HuH-7.5 (cell line): Measurements from ENCODE around the gene PHF12.
"Not testable (repeated sequence)": the region's sequence is repeated elsewhere in the genome, so short reads cannot be mapped to it uniquely, and the experiment has no call there.

ENCODE experiments used
- DNase-seq: peaks from one replicate; pipeline ENCODE4 v3.0.0; 2011; ENCODE audit warnings: low spot score

PHF12 gene

DNA sequence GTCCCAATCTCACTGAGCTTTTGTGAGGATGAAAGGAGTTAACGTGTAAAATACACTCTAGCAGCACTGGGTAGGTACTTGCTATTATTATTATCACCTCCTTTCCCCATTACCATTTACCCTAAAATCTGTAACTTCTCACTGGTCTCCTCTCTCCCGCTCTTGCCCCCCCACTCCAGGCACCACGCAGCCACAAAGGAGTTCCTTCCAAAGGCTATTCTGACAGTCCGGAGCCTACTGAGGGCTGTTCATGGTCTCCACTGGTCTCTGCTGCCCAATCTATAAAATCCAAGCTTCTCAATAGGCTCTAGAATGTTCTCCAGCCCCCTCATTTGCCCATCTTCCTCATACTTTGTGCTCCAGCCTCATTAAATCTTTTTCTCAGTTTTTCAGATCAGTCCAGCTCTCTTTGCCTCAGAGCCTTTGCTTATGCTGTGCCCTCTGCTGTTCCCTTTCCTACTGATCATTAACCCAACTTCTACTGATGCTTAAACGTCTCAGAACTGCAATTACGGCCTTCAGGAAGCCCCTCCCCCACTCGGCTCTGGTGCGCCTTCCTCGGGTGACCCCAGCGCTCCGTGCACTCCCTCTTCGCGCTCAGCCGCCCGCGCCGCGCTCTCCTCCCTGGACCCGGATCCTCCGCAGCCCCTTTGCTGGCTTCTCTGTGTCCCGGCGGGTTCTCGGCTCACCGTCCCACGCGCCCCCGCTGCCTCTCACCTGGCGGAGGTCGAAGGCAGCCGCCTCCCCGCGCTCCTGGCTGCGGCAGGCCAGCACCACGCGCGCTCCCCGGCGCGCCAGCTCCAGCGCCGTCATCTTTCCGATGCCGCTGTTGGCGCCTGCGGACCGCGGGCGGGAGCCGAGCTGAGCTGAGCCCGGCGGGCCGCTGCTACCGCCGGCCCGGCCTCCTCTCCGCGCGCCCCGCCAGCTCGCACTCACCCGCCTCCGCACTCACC is 49.2 kb downstream of the PHF12 start:
- DNase-seq = peak; percentile 84

DNA sequence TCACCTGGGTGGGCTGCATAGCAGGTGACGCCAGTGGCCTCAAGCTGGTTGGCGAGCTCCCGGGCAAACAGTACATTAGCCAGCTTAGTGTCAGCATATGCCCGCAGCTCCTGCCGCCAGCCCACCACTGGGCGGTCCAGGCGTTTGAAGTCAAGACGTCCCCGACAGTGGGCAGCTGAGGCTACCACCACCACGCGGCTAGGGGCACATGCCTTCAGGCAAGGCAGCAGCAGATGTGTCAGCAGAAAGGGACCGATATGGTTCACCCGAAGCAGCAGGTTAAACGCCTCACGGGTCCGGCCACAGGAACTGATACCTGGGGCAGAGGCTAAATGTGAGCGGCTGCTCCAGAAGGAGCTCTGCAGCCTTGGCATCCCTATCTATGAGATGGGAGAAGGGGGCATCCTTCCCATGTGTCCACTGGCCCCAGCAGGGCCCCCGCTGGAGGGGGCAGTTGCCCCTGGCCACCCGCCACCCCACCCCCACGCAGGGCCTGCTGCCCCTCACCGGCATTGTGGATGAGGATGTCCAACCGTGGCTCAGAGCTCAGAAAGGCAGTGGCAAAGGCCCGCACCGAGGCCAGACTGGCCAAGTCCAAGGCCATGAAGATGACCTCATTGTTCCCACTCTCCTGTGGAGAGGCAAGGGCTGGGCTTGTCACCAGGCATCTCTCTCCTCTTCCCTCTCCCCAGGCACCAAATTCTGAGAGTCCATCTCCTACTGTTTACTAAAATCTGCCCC is 50.2 kb downstream of the PHF12 start:
- DNase-seq = no peak

DNA sequence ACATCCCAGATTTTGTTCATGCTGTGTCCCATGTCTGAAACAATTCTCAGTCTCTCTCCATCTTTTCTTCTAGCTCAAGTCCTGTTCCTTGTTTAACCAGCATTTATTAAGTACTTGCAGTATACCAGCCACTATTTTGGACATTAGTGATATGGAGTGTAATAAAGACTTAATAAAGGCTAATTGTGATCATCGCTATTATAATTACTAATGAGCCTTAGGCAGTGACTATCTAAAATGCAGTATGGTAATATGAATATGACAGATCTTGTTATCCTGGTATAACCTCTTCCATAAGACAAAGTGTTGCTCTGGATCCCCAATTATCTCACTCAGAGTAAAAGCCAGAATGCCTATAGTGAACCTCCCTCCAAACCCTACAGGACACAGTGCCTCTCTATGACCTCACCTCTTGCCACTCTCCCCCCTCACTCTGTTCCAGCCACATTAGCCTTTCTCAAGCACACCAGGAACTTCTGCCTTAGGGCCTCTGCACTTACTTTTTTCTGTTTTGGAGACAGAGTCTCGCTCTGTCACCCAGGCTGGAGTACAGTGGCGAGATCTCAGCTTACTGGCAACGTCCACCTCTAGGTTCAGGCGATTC is 52.0 kb downstream of the PHF12 start:
- no peak for DNase-seq

DNA sequence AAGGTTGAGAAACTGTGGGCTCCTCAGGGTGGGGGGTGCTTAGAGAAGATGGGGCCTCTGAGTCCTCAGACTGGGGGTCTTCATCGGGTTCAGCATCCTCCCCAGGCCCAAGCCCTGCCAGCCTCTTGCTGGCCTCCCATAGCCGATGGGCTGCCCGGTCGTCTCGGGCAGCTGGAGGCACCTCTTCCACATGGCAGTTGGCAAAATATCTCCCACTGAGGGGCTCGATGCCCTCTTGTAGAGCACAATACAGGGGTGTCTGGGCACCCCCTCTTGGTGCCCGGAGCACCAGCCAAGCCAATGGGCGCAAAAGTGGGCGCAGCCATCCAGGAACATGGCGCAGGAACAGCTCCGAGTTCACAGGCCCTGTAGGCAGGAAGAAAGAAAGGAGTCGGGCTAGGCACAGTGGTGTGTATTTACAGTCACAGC is 52.8 kb downstream of the PHF12 start:
- DNase-seq = no peak

DNA sequence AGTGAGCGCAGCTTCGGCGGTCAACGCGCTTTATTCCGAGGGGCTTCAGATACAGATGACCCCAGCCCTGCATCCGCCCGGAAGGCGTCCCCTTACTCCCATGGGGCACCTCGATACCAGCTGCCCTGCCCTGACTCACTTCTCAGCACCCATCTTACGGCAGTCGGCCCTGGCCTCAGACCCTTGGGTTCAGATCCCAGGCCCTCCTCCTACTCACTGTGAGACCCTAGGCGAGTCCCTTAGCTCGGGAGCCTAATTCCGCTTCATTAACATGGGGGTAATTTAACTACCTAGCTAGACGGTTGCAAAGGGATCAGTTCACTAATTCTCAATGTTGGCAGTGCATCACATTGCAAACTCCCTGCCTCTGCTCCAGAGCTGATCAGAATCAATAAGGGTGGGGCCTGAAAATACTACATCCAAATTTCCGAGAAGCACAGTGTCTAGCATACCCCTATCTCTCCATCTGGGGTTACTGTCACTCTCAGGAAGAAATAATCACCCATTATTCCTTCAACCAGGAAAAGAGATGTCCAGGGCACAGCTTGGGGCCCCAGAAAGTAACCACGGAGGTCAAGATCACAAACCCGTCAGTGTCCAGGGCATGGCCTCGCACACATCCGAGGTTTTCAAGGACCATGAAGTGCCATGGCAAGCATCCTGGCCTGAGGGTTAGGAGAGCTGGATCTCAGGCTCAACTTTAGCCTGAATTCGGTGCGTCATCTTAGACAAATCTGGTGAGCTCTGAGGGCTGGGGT is 53.4 kb downstream of the PHF12 start:
- no peak for DNase-seq

DNA sequence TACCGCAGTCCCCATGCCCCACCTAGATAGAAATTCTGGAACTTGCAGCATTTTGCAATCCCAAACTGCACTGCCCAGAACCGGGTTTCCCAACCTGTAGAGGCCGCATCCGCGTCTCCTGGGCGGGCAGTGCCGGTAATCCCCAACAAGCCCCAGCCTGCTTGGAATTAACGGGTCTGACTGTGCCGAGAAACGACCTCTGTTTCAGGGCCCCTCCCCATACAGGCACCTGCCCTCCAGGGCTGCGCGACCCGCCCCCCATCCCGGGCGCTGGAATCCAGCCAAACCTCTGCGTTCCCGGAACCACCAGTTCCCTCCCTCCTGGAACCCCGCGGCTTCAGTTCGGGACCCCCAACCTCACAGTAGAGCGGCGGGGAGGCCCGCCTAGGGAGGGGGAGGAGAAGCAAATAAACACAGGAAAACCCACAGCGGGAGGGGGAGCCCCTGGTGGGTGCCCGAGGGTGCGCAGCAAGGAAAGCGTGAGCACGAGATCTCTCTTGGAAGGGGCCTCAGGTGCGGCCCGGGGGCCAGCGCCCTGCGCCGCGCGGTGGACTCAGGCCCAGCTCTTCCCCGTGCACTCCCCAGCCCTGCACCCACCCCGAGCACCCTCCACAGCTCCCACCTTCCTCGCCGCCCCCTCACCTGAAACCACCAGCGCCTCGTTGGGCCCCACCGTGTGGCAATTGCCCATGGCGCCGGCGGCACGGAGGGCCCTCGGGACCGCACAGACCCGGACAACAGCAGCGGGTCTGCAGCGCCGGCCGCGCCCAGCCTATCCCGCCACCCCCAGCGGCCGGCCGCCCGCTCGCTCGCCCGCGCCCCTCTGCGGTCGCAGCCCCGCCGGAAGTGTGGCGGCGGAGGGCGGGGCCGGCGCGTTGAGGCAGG is 54.2 kb downstream of the PHF12 start, which contains the start of gene FLOT2:
FLOT2 (minus strand) TSS at position 850 of the 885 bp plus-strand sequence; CDS start at position 691, 159 bp downstream.
- DNase-seq = peak; percentile 80

DNA sequence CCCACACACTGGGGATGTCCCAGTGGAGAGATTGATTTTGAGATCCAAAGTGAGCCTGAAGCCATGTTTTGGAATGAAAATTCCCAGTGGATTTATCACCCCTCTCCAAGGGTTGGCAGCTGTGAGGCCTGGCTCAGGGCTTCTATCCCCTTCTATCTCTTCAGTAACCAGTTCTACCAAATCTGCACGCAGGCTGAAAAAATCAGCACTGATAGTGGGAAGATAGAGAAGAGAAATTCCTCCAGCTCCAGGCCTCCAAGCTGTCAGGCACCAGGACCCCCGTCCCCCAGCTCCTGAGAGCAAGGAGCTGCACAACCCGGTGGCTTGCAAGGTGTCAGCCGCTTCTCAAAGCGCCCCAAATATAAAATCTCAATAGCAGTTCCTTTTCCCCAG is 54.8 kb downstream of the PHF12 start:
- DNase-seq = no peak

DNA sequence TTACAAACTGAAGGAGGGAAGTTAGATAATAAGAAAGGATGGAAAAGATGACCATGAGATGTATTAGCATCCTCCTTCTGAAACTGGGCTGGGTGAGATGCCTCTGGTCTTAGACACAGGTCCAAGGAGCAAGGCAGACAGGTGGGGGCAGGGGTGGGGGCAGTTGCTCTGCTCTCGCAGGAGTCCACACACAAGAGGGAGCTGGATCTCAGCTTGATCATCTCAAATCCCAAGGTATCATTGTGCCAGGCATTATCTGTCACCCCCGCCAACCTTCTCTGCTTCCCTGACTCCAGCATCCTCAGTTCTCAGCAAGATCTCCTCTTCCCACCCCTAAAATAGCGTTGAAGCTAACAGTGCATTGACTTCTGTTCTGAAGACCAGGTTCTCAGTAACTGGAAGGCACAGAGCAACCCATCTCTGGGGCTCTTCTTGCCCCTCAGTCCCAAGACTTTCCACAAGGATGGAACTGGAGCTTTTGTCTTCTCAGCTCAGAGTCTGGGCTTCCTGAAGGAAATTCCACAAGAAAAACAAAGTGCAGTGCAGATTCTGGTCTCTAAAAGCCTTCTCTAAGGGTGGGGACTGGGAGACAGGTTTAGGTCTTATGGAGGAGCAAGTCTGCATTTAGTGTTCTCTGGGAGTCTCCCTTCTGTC is 55.4 kb downstream of the PHF12 start:
- no peak for DNase-seq

DNA sequence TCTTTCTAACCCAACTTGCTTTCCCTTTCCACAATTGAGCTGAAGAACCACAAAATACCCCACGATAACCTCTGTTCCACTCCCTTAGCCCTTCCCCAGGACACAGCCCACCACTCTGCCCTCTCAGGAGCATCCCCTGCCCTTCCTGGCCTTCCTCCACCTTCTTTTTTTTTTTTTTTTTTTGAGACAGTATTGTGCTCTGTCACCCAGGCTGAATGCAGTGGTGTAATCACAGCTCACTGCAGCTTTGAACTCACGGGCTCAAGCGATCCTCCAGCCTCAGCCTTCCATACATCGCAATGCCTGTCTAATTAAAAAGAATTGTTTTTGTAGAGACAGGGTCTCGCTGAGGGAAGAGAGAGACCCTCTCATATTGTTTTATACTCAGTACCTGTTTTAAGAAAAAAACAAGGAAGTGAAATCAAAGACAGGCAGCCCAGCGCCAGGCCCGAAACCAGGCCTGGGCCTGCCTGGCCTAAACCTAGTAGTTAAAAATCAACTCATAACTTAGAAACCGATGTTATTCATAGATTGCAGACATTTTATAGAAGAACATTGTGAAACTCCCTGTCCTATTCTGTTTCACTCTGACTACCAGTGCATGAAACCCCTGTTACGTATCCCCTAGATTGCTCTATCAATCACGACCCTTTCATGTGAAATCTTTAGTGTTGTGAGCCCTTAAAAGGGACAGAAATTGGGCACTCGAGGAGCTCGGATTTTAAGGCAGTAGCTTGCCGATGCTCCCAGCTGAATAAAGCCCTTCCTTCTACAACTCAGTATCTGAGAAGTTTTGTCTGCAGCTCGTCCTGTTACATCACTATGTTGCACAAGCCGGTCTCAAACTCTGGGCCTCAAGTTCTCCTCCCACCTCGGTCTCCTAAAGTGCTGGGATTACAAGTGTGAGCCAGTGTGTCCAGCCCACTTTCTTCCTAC is 57.8 kb downstream of the PHF12 start:
- not testable (repeated sequence) for DNase-seq

DNA sequence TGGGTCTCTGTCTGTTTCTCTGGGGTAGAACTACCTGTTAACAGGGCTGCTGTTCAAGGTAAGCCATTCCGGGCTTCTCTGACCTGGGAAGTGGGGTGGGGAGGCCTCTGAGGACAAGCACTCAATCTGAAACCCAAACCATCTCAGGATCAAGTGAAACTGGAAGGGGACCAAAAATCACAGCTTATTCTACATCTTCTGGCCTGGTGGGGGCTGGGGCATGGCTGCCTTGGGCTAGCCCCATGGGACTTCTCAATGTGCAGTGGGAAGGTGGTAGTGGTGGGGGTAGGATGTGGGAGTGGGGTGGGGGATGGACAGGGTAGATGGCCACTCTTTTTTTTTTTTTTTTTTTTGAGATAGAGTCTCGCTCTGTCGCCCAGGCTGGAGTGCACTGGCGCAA is 59.3 kb downstream of the PHF12 start:
- no peak for DNase-seq

DNA sequence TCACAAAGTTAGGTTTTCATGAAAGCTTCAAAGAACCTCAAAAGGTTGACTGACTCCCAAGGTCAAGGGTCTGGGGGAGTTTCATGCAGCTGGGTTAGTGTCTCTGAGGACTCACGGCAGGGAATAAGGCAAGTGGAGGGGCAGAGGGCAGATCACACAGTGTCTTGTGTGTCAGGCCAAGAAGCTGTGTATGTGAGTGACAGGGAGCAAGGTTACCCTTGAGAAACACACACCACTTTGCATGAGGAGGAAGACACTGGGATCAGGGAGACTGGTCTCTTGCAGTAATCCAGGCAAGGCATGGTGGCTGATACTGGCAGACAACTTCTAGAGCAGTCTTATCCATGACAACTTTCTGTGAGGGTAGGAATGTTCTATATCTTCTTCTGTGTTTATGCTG is 60.1 kb downstream of the PHF12 start:
- no peak for DNase-seq

DNA sequence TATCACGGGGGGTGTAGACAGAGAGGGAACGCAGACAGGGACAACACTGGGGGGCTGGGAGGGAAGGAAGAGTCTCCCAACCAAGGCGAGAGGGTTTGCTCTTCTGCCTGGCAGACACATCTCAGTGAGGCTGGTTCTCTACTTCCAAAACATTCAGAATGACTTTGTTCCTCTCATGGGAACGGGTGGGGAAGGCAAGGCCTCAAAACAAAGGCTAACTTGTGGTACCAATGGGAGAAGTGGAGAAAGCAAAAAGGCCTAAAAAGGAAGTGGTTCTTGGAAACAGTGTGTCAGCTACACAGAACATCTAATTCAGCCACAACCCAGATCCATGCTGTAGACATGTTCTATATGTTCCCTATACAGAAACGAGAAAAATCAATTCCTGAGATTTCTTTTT is 61.3 kb downstream of the PHF12 start:
- no peak for DNase-seq

DNA sequence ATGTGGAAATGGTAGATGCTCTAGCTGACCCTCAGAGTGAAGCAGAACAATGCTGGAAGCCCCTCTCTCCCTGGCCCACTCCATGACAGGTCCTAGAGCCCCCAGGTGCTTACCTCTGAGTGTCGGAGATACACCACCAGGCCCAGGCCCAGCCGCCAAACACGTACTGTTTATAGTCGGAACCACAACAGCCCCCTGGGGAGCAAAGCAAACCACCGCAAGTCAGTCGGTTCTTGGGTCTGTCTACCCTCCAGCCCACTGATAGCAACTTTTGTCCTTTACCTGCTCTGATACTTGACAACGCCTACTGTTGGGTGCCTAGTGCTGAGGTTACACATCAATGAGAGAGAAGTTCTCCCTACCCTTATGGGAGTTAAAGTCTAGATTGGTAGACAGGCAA is 62.5 kb downstream of the PHF12 start:
- no peak for DNase-seq

DNA sequence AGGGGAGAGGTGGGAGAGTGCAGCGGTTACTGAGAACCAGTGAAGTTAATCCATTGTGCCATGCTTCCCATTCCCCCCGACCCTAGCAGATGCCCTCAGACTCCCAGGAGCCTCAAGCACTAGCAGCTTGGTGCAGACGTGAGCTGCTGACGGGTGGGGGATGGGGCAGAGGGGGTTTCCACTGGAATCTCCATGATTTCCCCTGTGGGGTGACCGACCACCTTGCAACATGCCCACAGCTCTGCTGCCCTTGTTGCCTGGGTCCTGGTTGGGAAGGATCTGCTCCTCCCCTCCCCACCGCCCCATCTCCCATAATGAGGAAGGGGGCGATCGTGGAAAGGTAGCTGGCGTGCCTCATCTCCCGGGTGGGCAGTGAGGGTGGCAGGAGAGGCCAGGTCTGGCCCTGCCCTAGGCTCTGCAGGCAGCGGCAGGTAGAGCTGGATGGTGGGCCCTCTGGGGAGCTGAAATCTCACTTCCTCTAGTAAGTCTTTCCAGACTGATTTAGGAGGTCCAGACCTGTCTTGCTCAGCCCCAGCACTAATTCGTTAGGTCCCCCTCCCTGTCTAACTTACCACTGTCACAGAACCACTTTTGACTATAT is 63.3 kb downstream of the PHF12 start:
- DNase-seq = no peak

DNA sequence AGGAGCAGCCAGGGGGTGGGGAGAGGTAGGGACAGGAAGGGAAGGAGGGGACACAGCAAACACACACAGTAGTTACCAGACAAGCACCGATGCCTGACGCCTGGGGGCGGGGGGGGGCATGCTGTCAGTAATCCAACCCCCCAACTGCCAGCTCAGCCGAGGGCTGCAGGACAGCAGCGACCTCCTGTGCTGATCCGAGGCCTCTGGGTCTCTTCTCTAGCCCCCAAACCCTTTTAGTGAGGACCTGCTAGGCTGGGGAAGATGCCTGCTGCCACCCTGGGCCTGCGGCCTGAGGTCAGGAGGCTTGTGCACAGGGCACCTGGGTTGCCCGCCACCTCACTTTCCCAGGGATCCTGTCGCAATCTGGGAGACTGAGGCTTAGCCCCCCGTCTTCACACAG is 65.4 kb downstream of the PHF12 start:
- no peak for DNase-seq

DNA sequence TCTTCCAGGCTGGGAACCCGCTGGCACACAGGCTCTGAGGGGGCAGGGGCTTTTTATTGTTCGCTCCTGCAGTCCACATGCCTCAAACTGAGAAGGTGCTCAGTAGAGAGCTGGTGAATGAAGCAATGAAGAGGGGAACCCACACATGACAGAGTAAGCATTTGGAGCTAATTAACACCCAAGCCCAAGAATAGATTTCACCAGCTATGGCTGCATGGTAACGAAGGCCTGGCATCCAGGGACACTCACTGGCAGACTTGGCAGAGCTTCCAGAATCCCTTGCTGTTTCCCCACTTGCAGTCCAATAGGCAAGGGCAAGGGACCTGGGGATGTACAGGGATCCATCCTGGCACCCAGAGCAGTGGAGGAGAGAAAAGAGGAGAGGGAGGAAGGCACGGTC is 66.0 kb downstream of the PHF12 start:
- DNase-seq = no peak

DNA sequence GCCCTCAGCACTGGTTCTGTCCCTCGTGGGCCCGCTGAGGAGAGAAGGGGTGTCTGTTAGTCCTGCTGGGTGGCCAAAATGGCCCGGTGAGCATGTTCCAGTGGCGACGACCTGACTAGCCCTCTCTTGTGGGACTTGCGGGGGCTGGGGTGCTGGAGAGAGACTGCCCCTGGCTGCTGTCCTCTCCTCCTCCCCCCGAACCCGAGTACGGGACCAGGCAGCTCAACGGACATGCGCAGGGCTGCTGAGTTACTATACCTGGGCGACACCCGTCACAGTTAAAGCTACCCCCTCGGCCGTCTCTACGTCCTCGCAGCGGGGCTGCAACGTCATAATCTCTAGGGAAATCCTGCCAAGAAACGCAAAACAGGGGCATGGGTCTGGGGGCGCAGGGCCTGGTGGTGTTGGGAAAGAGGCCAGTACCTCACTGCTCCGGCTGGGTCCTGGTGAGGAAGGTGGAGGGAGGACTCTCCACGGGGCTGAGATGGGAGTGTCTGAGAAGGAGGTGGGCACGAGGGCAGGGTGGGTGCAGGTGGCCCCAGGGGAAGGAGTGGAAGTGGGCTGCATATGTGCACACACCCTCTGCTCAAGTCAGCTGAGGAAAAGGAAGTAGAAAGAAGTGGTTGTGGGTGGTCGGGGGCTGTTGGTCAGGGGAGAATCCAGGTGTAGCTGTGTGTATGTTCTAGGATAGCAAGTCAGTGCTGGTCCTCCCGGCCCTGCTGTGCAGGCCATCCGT is 67.2 kb downstream of the PHF12 start:
- no peak for DNase-seq
